ENCODE measurements around the gene PARP3. TPM values are rescaled to one million over a fixed set of nuclear protein-coding genes. Genes with fewer than 3 reads are reported as not detected.

Gene PARP3
- total and polyA plus RNA-seq, 9 of the 15 experiments (the other 6 are each of a cell fraction or from before 2014, with no cell fraction given) = 0.46 to 6.6 (median 4.5) TPM

DNA sequence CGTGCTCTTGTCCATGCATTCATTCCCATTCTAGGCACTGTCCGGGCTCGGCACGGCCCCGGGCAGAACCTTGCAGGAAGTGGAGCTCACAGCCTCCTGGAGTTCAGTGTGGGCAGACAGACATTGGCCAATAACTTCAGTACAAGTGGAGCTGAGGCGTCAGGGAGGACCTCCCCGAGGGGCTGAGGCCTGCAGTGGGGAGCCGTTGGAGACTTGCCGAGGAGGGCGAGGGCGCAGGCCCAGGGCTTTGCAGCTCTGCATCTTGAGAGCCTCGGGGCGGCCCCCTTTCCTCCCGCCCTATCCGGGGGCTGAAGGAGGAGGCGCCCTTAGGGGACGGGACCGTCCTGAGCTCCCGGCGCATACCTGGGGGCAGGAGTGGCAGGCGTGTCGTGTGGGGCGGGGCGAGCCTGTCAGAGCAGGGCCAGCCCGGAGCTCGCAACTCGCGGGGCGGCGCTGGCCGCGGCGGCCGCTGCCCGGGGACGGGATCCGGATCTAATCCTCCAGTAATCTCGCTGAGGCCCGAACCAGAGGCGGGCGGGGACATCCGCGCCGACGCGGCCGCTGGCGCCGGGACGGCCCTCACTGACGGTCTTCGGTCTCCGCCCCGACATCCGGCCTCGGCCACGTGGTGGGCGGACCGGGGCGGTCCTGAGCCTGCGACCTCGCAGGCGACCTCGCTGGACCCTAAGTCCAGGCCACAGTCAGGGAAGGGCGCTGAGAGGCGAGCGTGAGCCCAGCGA lies 40.8 kb downstream of the PARP3 start, which contains the start of gene ACY1 (continued):
- TF ChIP-seq EZH2 (IDR thresholded peaks at IDR 0.05; ENCODE audit: borderline replicate concordance, low read depth, low read length) (no peak), GTF2A2 (tag; IDR thresholded peaks at IDR 0.05) (no peak), ASH1L (IDR thresholded peaks at IDR 0.05; ENCODE audit: borderline replicate concordance, low read depth, partially characterized antibody) (no peak), TFE3 (CRISPR knock-in tag; IDR thresholded peaks at IDR 0.05) (no peak), ZNF143 (CRISPR knock-in tag; IDR thresholded peaks at IDR 0.05) (no peak), CBX2 (IDR thresholded peaks at IDR 0.05; ENCODE audit: insufficient read depth, low read length, poor library complexity, severe bottlenecking) (no peak), SRSF1 (IDR thresholded peaks at IDR 0.05; ENCODE audit: low read depth, low read length) (no peak), MIER1 (IDR thresholded peaks at IDR 0.05; ENCODE audit: low read depth) (no peak), CCAR2 (IDR thresholded peaks at IDR 0.05; ENCODE audit: low read depth, low read length) (no peak), ZNF174 (CRISPR knock-in tag; IDR thresholded peaks at IDR 0.05) (no peak), ZNF23 (CRISPR knock-in tag; IDR thresholded peaks at IDR 0.05) (no peak), KAT2B (IDR thresholded peaks at IDR 0.05; ENCODE audit: low read depth, low read length) (no peak), CXXC5 (CRISPR knock-in tag; IDR thresholded peaks at IDR 0.05) (peak; percentile 87), FOXM1 (IDR thresholded peaks at IDR 0.05; ENCODE audit: low read depth) (no peak), FOXM1 (CRISPR knock-in tag; IDR thresholded peaks at IDR 0.05; ENCODE audit: low read depth) (no peak), NFYB (IDR thresholded peaks at IDR 0.05; ENCODE audit: extremely low read depth, insufficient read length) (peak; percentile 15), ARID3B (CRISPR knock-in tag; IDR thresholded peaks at IDR 0.05; ENCODE audit: borderline replicate concordance) (no peak), TRIM28 (IDR thresholded peaks at IDR 0.05) (no peak), HBP1 (CRISPR knock-in tag; IDR thresholded peaks at IDR 0.05) (no peak), ZNF133 (CRISPR knock-in tag; IDR thresholded peaks at IDR 0.05) (no peak), TCF7 (IDR thresholded peaks at IDR 0.05; ENCODE audit: borderline replicate concordance) (no peak), TAF7 (tag; IDR thresholded peaks at IDR 0.05) (no peak; the same call in 1 of the 2 replicates), FOS (IDR thresholded peaks at IDR 0.05; ENCODE audit: extremely low read depth, insufficient read length) (no peak), IRF9 (tag; IDR thresholded peaks at IDR 0.05) (no peak), MEIS2 (IDR thresholded peaks at IDR 0.05; ENCODE audit: partially characterized antibody) (peak; percentile 42)
